Activated naive CD4-positive, alpha-beta T cell treated with anti-CD3 and anti-CD28 coated beads, Interleukin-2, amount 10 ng/mL, durations not matched to agents 7 days and 5 days (primary cell): ENCODE results near the gene CCDC33.

Experiments
- CTCF ChIA-PET: fragments of 350-600 bp; sonication (Branson Sonifier 250); formaldehyde crosslinking; loops from one replicate; lab custom pipeline; 2021; ENCODE audit warnings: antibody characterized with exemption; lab: Charles Lee
- DNase-seq: peaks from one replicate; pipeline ENCODE4 v3.0.0-alpha.2; 2020
- H3K27ac Mint-ChIP-seq: one replicate; pipeline ENCODE4 v1.8.0; 2021; ENCODE audit warnings: mild to moderate bottlenecking, moderate library complexity, mixed read lengths
- H3K27me3 Mint-ChIP-seq: one replicate; pipeline ENCODE4 v1.8.0; 2021; ENCODE audit warnings: mild to moderate bottlenecking, mixed read lengths
- H3K36me3 Mint-ChIP-seq: one replicate; pipeline ENCODE4 v1.8.0; 2021; ENCODE audit warnings: mixed read lengths
- H3K4me1 Mint-ChIP-seq: one replicate; pipeline ENCODE4 v1.8.0; 2021; ENCODE audit warnings: mixed read lengths
- H3K4me3 Mint-ChIP-seq: one replicate; pipeline ENCODE4 v1.8.0; 2021; ENCODE audit warnings: mild to moderate bottlenecking, moderate library complexity, mixed read lengths
- H3K9me3 Mint-ChIP-seq: one replicate; pipeline ENCODE4 v1.8.0; 2021; ENCODE audit warnings: mixed read lengths

CCDC33 gene

GRCh38 chr15:74335396-74335795, 99.3 kb downstream of the CCDC33 start:
- no peaks in the 10 kb centered on the region for H3K9me3 Mint-ChIP-seq
- peaks cover 30% of the 10 kb centered on the region for H3K27me3 Mint-ChIP-seq
- H3K4me3 Mint-ChIP-seq, result no peak overlapping the region
- CTCF ChIA-PET, result no interaction called here
- no peak overlapping the region for H3K27ac Mint-ChIP-seq
- DNase-seq, result no peak
- H3K4me1 Mint-ChIP-seq, result no peaks in the 10 kb centered on the region
- H3K36me3 Mint-ChIP-seq, result no peaks in the 10 kb centered on the region

- no peaks in the 10 kb centered on the region for H3K9me3 Mint-ChIP-seq
- H3K36me3 Mint-ChIP-seq, result no peaks in the 10 kb centered on the region
- DNase-seq, result no peak
- peaks cover 23% of the 10 kb centered on the region for H3K27me3 Mint-ChIP-seq
- no peaks in the 10 kb centered on the region for H3K4me1 Mint-ChIP-seq
- no peak overlapping the region for H3K4me3 Mint-ChIP-seq
- CTCF ChIA-PET, result no interaction called here
- peak overlapping the region; percentile 3 for H3K27ac Mint-ChIP-seq
Measured at GRCh38 chr15:74336061-74337005, 100.2 kb downstream of the CCDC33 start.

- no peak overlapping the region for H3K27ac Mint-ChIP-seq
- CTCF ChIA-PET, result no interaction called here
- H3K9me3 Mint-ChIP-seq, result no peaks in the 10 kb centered on the region
- peaks cover 19% of the 10 kb centered on the region for H3K27me3 Mint-ChIP-seq
- H3K4me3 Mint-ChIP-seq, result no peak overlapping the region
- no peak for DNase-seq
- no peaks in the 10 kb centered on the region for H3K36me3 Mint-ChIP-seq
- no peaks in the 10 kb centered on the region for H3K4me1 Mint-ChIP-seq
Measured at GRCh38 chr15:74337146-74337545, 101.0 kb downstream of the CCDC33 start.

GRCh38 chr15:74337607-74338211, 101.6 kb downstream of the CCDC33 start:
- Mint-ChIP-seq H3K4me1 (no peaks in the 10 kb centered on the region), H3K27me3 (peaks cover 14% of the 10 kb centered on the region), H3K4me3 (no peak overlapping the region), H3K9me3 (no peaks in the 10 kb centered on the region), H3K36me3 (no peaks in the 10 kb centered on the region), H3K27ac (no peak overlapping the region)
- CTCF ChIA-PET, result no interaction called here
- no peak for DNase-seq

- CTCF ChIA-PET, result no interaction called here
- Mint-ChIP-seq H3K9me3 (no peaks in the 10 kb centered on the region), H3K27me3 (peaks cover 19% of the 10 kb centered on the region), H3K36me3 (no peaks in the 10 kb centered on the region), H3K4me3 (no peak overlapping the region), H3K4me1 (no peaks in the 10 kb centered on the region), H3K27ac (no peak overlapping the region)
- DNase-seq, result no peak
Measured at GRCh38 chr15:74338676-74339075, 102.5 kb downstream of the CCDC33 start.

GRCh38 chr15:74339371-74339770, 103.2 kb downstream of the CCDC33 start:
- no peak overlapping the region for H3K4me3 Mint-ChIP-seq
- no peaks in the 10 kb centered on the region for H3K36me3 Mint-ChIP-seq
- no peak for DNase-seq
- H3K9me3 Mint-ChIP-seq, result no peaks in the 10 kb centered on the region
- no peak overlapping the region for H3K27ac Mint-ChIP-seq
- H3K27me3 Mint-ChIP-seq, result peaks cover 17% of the 10 kb centered on the region
- no peaks in the 10 kb centered on the region for H3K4me1 Mint-ChIP-seq
- CTCF ChIA-PET, result no interaction called here

- Mint-ChIP-seq H3K36me3 (no peaks in the 10 kb centered on the region), H3K27ac (no peak overlapping the region), H3K4me3 (no peak overlapping the region), H3K27me3 (peaks cover 17% of the 10 kb centered on the region), H3K9me3 (no peaks in the 10 kb centered on the region), H3K4me1 (no peaks in the 10 kb centered on the region)
- DNase-seq, result no peak
- CTCF ChIA-PET, result interaction anchor here (1.1 to 1.3 kb wide), 2 partner anchors 18 to 20 kb away, joined by 3 read pairs; no protein-coding TSS in a partner anchor
Measured at GRCh38 chr15:74340150-74340549, 104.0 kb downstream of the CCDC33 start.

- Mint-ChIP-seq H3K9me3 (no peaks in the 10 kb centered on the region), H3K27me3 (peaks cover 20% of the 10 kb centered on the region), H3K4me3 (no peak overlapping the region), H3K27ac (no peak overlapping the region), H3K4me1 (no peaks in the 10 kb centered on the region), H3K36me3 (no peaks in the 10 kb centered on the region)
- CTCF ChIA-PET, result no interaction called here
- no peak for DNase-seq
Measured at GRCh38 chr15:74343127-74343796, 107.1 kb downstream of the CCDC33 start.

GRCh38 chr15:74343797-74344127, 107.6 kb downstream of the CCDC33 start:
- Mint-ChIP-seq H3K9me3 (no peaks in the 10 kb centered on the region), H3K36me3 (no peaks in the 10 kb centered on the region), H3K4me1 (no peaks in the 10 kb centered on the region), H3K27me3 (peaks cover 20% of the 10 kb centered on the region), H3K27ac (no peak overlapping the region), H3K4me3 (no peak overlapping the region)
- DNase-seq, result no peak
- CTCF ChIA-PET, result no interaction called here

GRCh38 chr15:74345051-74345450, 108.9 kb downstream of the CCDC33 start:
- Mint-ChIP-seq H3K4me1 (no peaks in the 10 kb centered on the region), H3K4me3 (no peak overlapping the region), H3K27me3 (peaks cover 12% of the 10 kb centered on the region), H3K36me3 (no peaks in the 10 kb centered on the region), H3K9me3 (no peaks in the 10 kb centered on the region), H3K27ac (no peak overlapping the region)
- no peak for DNase-seq
- CTCF ChIA-PET, result no interaction called here

GRCh38 chr15:74347757-74348250, 111.7 kb downstream of the CCDC33 start:
- Mint-ChIP-seq H3K36me3 (no peaks in the 10 kb centered on the region), H3K4me3 (no peak overlapping the region), H3K27ac (no peak overlapping the region), H3K27me3 (peaks cover 24% of the 10 kb centered on the region), H3K4me1 (no peaks in the 10 kb centered on the region), H3K9me3 (no peaks in the 10 kb centered on the region)
- DNase-seq, result no peak
- CTCF ChIA-PET, result interaction anchor here (0.6 kb wide), 1 partner anchor 132 kb away, joined by 3 read pairs; no protein-coding TSS in a partner anchor

- H3K9me3 Mint-ChIP-seq, result no peaks in the 10 kb centered on the region
- no peak for DNase-seq
- peaks cover 21% of the 10 kb centered on the region for H3K27me3 Mint-ChIP-seq
- CTCF ChIA-PET, result no interaction called here
- H3K4me3 Mint-ChIP-seq, result no peak overlapping the region
- H3K27ac Mint-ChIP-seq, result no peak overlapping the region
- H3K4me1 Mint-ChIP-seq, result no peaks in the 10 kb centered on the region
- no peaks in the 10 kb centered on the region for H3K36me3 Mint-ChIP-seq
Measured at GRCh38 chr15:74349241-74349778, 113.2 kb downstream of the CCDC33 start.

- Mint-ChIP-seq H3K27ac (no peak overlapping the region), H3K27me3 (peaks cover 33% of the 10 kb centered on the region), H3K36me3 (peaks cover 2% of the 10 kb centered on the region), H3K4me1 (no peaks in the 10 kb centered on the region), H3K9me3 (peaks cover 5% of the 10 kb centered on the region), H3K4me3 (no peak overlapping the region)
- CTCF ChIA-PET, result no interaction called here
- no peak for DNase-seq
Measured at GRCh38 chr15:74350295-74351275, 114.5 kb downstream of the CCDC33 start.
